PC-3 (cell line): ENCODE measurements around the gene PIM1. TPM values are rescaled to one million over a fixed set of nuclear protein-coding genes. Genes with fewer than 3 reads are reported as not detected.

Experiments used
- ATAC-seq: fragments of 200-7000 bp; cut with Tn5 transposase; 2 replicates; pipeline ENCODE4 v1.9.1; 2020; ENCODE audit warnings: mild to moderate bottlenecking, moderate library complexity
- BruUV-seq: library from RNA; stranded (reverse); fragments of 400-500 nt; replicated peaks from 2 replicates; lab custom pipeline; 2021; lab: Mats Ljungman, UMichigan
- CTCF ChIA-PET: fragments of 300-600 bp; sonication (Branson Sonifier 250); formaldehyde crosslinking; loops from one replicate; lab custom pipeline; 2022; ENCODE audit warnings: antibody characterized with exemption; lab: Charles Lee
- POLR2A ChIA-PET: fragments of 300-600 bp; sonication (Branson Sonifier 250); formaldehyde crosslinking; loops from one replicate; lab custom pipeline; 2022; ENCODE audit warnings: antibody characterized with exemption; ENCODE audit not compliant: unreplicated experiment; lab: Charles Lee
- DNase-seq: peaks from one replicate; pipeline ENCODE4 v3.0.0-alpha.2; 2015
- H2AFZ ChIP-seq: fragments of 300-600 bp; sonication (generic); 2 replicates; pipeline ENCODE4 v1.6.0; 2016; ENCODE audit warnings: antibody characterized with exemption, low read length
- H3F3A ChIP-seq: fragments of 300-600 bp; sonication (generic); one replicate; pipeline ENCODE4 v1.6.0; 2017; ENCODE audit warnings: antibody characterized with exemption, low read length, control low read depth, mild to moderate bottlenecking; ENCODE audit not compliant: unreplicated experiment
- H3K27ac ChIP-seq: fragments of 300-600 bp; sonication (generic); 2 replicates; pipeline ENCODE4 v1.5.1; 2016; ENCODE audit warnings: mild to moderate bottlenecking, low read length
- H3K27me3 ChIP-seq: fragments of 300-600 bp; sonication (generic); 2 replicates; pipeline ENCODE4 v1.6.1; 2016; ENCODE audit warnings: low read length, mixed read lengths
- H3K36me3 ChIP-seq: fragments of 300-600 bp; sonication (generic); 2 replicates; pipeline ENCODE4 v1.6.1; 2016; ENCODE audit warnings: low read depth, mixed run types, low read length, mixed read lengths
- H3K4me1 ChIP-seq: fragments of 300-600 bp; sonication (generic); 2 replicates; pipeline ENCODE4 v1.5.1; 2016; ENCODE audit warnings: low read length; ENCODE audit not compliant: insufficient read depth
- H3K4me2 ChIP-seq: fragments of 300-600 bp; sonication (generic); 2 replicates; pipeline ENCODE4 v1.6.0; 2016; ENCODE audit warnings: low read length
- H3K4me3 ChIP-seq: fragments of 300-600 bp; sonication (generic); 2 replicates; pipeline ENCODE4 v1.5.1; 2016; ENCODE audit warnings: mild to moderate bottlenecking, low read length, mixed read lengths
- H3K79me2 ChIP-seq: fragments of 300-600 bp; sonication (generic); 2 replicates; pipeline ENCODE4 v1.6.1; 2017; ENCODE audit warnings: low read length, mixed read lengths
- H3K9ac ChIP-seq: fragments of 300-600 bp; sonication (generic); 2 replicates; pipeline ENCODE4 v1.6.0; 2016; ENCODE audit warnings: mild to moderate bottlenecking, low read length
- H3K9me2 ChIP-seq: fragments of 300-600 bp; sonication (generic); replicated peaks from 2 replicates; pipeline ENCODE4 v1.6.1; 2016; ENCODE audit warnings: mixed run types, low read length, mixed read lengths
- H3K9me3 ChIP-seq: fragments of 300-600 bp; sonication (generic); 2 replicates; pipeline ENCODE4 v1.6.1; 2016; ENCODE audit warnings: low read length, mixed read lengths
- H4K20me1 ChIP-seq: fragments of 300-600 bp; sonication (generic); 2 replicates; pipeline ENCODE4 v1.6.1; 2016; ENCODE audit warnings: low read length, mixed read lengths
- EZH2 ChIP-seq: fragments of 300-600 bp; sonication (generic); IDR thresholded peaks from one replicate; pipeline ENCODE4 v1.6.1; 2017; ENCODE audit warnings: antibody characterized with exemption, mild to moderate bottlenecking, low read length; ENCODE audit not compliant: unreplicated experiment
- EZH2phosphoT487 ChIP-seq: fragments of 300-600 bp; sonication (generic); IDR thresholded peaks from 2 replicates; pipeline ENCODE4 v1.6.1; 2018; ENCODE audit warnings: mild to moderate bottlenecking, antibody characterized with exemption, low read length, borderline replicate concordance
- intact Hi-C: fragments of 100-400 bp; cut with micrococcal nuclease; formaldehyde crosslinking; loops from 2 replicates; pipeline ENCODE4 v1.9.0; 2023
- total RNA-seq: library from RNA; depleted of rRNA; stranded (reverse); fragments of >200 nt; gene quantifications from 2 replicates; pipeline ENCODE4 v1.2.3, GENCODE V29; 2014
- TF ChIP-seq, protein P1 (sequence below): fragments of 300-600 bp; sonication (generic); conservative IDR thresholded peaks from 2 replicates; pipeline ENCODE4 v1.5.1; 2017; ENCODE audit warnings: antibody characterized with exemption, low read depth, mild to moderate bottlenecking, low read length

PIM1 gene
- total RNA-seq, 1 experiment from 2014 or later: 74.1 TPM

DNA sequence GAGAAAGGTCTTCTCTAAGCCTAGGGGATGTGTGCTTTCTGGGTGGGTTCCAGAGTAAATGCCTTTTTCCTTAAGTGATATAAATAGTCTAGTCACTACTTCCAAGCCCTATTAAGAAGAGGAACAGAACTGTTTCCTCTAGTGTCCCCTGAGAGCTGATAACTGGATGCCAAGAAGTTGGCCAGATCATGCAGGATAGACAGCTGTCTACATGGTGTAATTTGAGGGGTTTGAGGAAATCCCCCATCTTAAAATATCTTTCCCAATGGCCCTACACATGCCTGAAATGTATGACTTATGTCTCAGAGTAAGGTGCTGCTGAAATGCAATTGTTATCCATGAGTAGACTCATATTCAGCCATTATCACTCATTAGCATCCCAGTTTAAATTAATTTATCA, 20.2 kb upstream of the PIM1 start:
- Histone ChIP-seq H3K4me1 (peaks cover 1% of the 10 kb centered on the region; the same call in 1 of the 2 replicates), H3F3A (no peaks in the 10 kb centered on the region), H3K4me3 (no peak overlapping the region), H3K27me3 (no peaks in the 10 kb centered on the region), H3K9ac (no peak overlapping the region), H3K4me2 (no peak overlapping the region), H2AFZ (no peak overlapping the region), H3K36me3 (no peaks in the 10 kb centered on the region), H3K27ac (no peak overlapping the region), H4K20me1 (no peaks in the 10 kb centered on the region), H3K9me2 (no peaks in the 10 kb centered on the region), H3K79me2 (no peaks in the 10 kb centered on the region), H3K9me3 (no peaks in the 10 kb centered on the region)
- DNase-seq (no peak), ATAC-seq (no peak)
- TF ChIP-seq EZH2phosphoT487 (no peak), EZH2 (no peak)
- TF ChIP-seq, protein P1, sequence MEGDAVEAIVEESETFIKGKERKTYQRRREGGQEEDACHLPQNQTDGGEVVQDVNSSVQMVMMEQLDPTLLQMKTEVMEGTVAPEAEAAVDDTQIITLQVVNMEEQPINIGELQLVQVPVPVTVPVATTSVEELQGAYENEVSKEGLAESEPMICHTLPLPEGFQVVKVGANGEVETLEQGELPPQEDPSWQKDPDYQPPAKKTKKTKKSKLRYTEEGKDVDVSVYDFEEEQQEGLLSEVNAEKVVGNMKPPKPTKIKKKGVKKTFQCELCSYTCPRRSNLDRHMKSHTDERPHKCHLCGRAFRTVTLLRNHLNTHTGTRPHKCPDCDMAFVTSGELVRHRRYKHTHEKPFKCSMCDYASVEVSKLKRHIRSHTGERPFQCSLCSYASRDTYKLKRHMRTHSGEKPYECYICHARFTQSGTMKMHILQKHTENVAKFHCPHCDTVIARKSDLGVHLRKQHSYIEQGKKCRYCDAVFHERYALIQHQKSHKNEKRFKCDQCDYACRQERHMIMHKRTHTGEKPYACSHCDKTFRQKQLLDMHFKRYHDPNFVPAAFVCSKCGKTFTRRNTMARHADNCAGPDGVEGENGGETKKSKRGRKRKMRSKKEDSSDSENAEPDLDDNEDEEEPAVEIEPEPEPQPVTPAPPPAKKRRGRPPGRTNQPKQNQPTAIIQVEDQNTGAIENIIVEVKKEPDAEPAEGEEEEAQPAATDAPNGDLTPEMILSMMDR: no peak
- ChIA-PET CTCF (no interaction called here), POLR2A (no interaction called here)
- no TSS peak for BruUV-seq
- intact Hi-C loops: no loop called here

DNA sequence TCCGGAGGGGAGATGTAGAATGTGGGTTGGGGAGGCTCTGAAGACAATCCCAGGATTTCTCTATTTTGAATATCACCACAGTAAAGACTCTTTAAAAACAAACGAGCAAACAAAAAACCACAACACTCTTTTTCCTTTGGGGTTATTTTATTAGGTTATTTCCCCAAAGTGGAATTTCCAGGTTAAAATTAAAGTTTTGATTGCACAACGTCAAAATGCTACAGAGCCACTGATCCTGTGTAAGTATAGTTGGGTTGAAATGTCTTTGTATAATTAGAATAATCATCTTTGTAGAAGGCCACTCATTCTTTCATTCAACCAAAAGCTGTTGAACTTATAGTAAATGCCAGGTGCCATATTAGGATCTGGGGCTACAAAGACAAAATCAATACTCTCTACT, 19.6 kb upstream of the PIM1 start:
- ATAC-seq (no peak), DNase-seq (no peak)
- no peaks in the 10 kb centered on the region for H3F3A ChIP-seq
- no TSS peak for BruUV-seq
- intact Hi-C loops: no loop called here
- H3K36me3 ChIP-seq: no peaks in the 10 kb centered on the region
- no peaks in the 10 kb centered on the region for H3K79me2 ChIP-seq
- H3K4me3 ChIP-seq: no peak overlapping the region
- TF ChIP-seq EZH2phosphoT487 (no peak), EZH2 (no peak)
- TF ChIP-seq, protein P1: no peak
- no peaks in the 10 kb centered on the region for H4K20me1 ChIP-seq
- no peaks in the 10 kb centered on the region for H3K27me3 ChIP-seq
- no peak overlapping the region for H2AFZ ChIP-seq
- H3K27ac ChIP-seq: no peak overlapping the region
- H3K9ac ChIP-seq: no peak overlapping the region
- no peaks in the 10 kb centered on the region for H3K9me3 ChIP-seq
- ChIA-PET CTCF (no interaction called here), POLR2A (no interaction called here)
- H3K4me1 ChIP-seq: no peaks in the 10 kb centered on the region
- H3K4me2 ChIP-seq: no peak overlapping the region
- no peaks in the 10 kb centered on the region for H3K9me2 ChIP-seq

DNA sequence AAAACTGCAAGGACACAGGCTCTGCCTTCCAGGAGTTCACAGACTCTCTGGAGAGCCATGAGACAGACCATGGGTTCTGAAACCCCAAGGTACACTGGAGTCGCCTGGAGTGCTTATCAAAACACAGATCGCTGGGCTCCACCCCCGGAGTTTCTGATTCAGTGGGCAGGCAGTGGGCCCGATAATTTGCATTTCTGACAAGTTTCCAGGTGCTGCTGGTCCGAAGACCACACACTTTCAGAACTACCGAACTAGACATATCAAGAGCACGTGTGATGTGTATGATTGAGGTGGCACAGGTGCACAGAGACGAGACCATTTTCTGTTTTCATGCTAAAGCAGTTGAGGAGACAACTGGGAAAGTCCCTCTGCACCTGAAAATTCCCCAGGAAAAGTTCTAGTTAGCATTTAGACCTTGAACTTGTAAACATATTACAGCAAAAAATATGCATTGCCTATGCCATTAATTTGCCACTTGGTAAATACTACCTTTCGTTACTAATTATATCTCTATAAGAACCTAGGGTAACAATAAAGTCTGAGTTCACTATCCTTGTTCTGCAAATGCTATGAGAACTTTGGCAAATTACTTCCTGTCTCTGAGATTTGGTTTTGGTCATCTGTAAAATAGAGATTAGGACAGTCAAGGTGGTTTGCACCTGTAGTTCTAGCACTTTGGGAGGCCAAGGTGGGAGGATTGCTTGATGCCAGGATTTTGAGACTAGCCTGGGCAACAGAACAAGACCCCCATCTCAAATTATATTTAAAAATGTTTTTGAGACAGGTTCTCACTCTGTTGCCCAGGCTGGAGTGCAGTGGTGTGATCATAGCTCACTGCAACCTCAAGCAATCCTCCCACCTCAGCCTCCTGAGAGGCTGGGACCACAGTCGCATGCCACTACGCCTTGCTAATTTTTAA, 14.3 kb upstream of the PIM1 start:
- DNase-seq (no peak), ATAC-seq (no peak)
- Histone ChIP-seq H3K4me1 (peaks cover 3% of the 10 kb centered on the region), H3K4me3 (no peak overlapping the region), H3K27ac (no peak overlapping the region), H2AFZ (no peak overlapping the region), H3K4me2 (no peak overlapping the region), H3K79me2 (no peaks in the 10 kb centered on the region), H4K20me1 (no peaks in the 10 kb centered on the region), H3K27me3 (no peaks in the 10 kb centered on the region), H3K9ac (no peak overlapping the region), H3K9me2 (no peaks in the 10 kb centered on the region), H3F3A (no peaks in the 10 kb centered on the region), H3K36me3 (no peaks in the 10 kb centered on the region), H3K9me3 (no peaks in the 10 kb centered on the region)
- BruUV-seq: no TSS peak
- ChIA-PET CTCF (no interaction called here), POLR2A (no interaction called here)
- TF ChIP-seq EZH2: no peak
- TF ChIP-seq EZH2phosphoT487: no peak
- TF ChIP-seq, protein P1: no peak
- intact Hi-C loops: no loop called here
